SH-SY5Y (cell line): ENCODE measurements around the gene ALX1.

ENCODE experiments used
- GATA2 ChIP-seq: IDR thresholded peaks from 2 replicates; pipeline ENCODE4 v1.6.1; 2011; ENCODE audit warnings: mild to moderate bottlenecking, low read depth, low read length
- GATA3 ChIP-seq: IDR thresholded peaks from 2 replicates; pipeline ENCODE4 v1.6.1; 2011; ENCODE audit warnings: low read depth, mild to moderate bottlenecking, low read length, moderate library complexity

ALX1 gene

DNA sequence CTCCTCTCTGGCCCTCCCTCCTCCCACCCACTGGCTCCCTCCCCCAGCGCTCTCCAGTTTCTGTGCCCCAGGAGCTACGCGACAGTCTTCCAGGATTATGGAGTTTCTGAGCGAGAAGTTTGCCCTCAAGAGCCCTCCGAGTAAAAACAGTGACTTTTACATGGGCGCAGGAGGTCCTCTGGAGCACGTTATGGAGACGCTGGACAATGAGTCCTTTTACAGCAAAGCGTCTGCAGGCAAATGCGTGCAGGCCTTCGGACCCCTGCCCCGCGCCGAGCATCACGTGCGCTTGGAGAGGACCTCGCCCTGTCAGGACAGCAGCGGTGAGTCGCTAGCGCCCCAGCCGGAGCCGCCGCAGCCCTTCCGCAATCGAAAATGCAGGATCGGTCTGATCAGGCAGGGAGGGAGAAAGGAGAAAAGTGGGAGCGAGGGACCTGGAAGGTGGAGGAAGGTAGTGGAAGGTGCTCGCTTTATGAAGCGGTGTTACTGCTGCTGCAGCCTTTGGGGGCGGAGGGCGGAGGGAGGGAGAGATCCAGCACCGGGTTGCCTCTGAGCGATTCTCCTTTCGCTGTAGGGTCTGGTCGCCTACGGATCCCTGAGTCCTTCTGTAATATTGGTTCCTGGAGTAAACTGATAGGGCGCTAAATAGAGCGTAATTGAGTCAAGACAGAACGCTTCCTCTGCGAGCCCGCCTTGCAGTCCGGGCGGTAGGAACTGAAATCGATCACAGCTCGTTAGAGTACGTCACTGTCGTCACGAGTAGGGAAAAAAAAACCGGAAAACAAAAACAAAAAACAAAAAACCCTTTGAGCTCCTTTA lies at the start of gene ALX1:
TSS of gene ALX1 (plus strand) at position 56 of the 819 bp plus-strand sequence. CDS start at position 98, 42 bp downstream.
- TF ChIP-seq GATA3 (no peak), GATA2 (no peak)

DNA sequence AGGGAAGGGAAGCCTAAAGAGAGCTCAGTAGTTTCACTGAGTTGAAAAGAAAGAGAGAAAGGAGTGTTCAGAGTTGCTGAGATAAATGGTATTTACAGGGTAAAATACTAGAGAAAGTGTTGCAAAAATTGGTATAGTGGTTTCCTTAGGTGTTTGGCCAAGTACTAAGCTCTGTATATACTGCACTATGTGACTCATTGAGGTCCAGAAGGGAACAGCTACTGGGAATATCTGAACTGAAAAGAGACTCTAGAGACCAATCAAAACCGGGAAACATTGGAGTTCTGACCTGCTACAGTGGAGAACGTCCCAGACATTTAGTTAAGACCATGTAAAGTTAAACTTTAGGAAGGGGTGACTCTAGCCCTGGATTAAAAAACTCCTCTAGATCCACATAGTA lies 42.7 kb upstream of the ALX1 start:
- TF ChIP-seq GATA3 = no peak
- TF ChIP-seq GATA2 = no peak

- TF ChIP-seq GATA3 (no peak), GATA2 (no peak)
Observed at GRCh38 chr12:85244561-85244960, 35.5 kb upstream of the ALX1 start.

- TF ChIP-seq GATA2 (no peak), GATA3 (no peak)
Observed at GRCh38 chr12:85253853-85254252, 26.2 kb upstream of the ALX1 start.

- no peak for TF ChIP-seq GATA3
Observed at GRCh38 chr12:85257671-85258070, 22.3 kb upstream of the ALX1 start.

- no peak for TF ChIP-seq GATA2
- no peak for TF ChIP-seq GATA3
Observed at GRCh38 chr12:85260447-85260846, 19.6 kb upstream of the ALX1 start.

DNA sequence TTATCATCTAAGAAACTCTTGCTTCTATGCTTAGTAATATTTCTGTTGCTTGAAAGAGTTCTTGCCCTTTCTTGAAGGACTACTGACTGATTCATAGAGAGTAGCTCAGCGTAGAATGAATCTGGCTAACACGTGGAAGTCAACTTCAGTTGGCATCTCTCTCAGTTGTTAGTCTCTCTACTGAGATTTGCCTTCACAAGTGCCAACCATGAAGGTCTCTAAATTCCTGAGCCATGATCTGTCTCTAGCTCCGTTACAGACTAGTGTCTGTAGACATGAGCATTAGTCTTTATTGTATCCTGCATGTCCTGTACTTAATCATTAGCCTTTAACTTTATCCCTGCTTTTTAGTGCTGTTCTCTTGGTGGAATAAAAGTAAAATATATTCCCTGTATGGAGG lies 19.1 kb upstream of the ALX1 start:
- no peak for TF ChIP-seq GATA2
- TF ChIP-seq GATA3 = no peak

- TF ChIP-seq GATA2 = no peak
- no peak for TF ChIP-seq GATA3
Observed at GRCh38 chr12:85266356-85266755, 13.7 kb upstream of the ALX1 start.

GRCh38 chr12:85273381-85274314 lies 6.4 kb upstream of the ALX1 start:
- TF ChIP-seq GATA3 (no peak), GATA2 (no peak)

GRCh38 chr12:85274315-85274651 lies 5.7 kb upstream of the ALX1 start:
- no peak for TF ChIP-seq GATA3
- no peak for TF ChIP-seq GATA2

GRCh38 chr12:85275374-85275773 lies 4.6 kb upstream of the ALX1 start:
- TF ChIP-seq GATA3 (no peak), GATA2 (no peak)

DNA sequence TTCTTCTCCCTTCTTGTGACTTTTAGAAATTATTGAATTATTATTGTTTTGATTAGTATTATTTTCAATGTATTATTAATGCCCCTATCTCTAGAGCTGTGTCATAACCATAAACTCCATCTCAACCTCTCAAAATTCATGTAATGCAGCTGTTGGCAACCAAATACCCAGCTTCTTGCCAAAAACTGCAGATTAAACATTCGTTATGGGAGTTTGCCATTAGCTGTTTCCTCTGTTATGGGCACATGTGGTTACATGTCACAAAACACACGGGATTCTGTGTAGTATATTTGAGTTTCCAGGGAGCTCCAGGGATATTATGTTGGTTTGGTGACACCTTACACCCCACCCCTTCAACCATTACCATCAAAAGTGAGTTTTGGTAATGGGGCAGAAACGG lies 2.8 kb upstream of the ALX1 start:
- no peak for TF ChIP-seq GATA3
- TF ChIP-seq GATA2 = no peak

DNA sequence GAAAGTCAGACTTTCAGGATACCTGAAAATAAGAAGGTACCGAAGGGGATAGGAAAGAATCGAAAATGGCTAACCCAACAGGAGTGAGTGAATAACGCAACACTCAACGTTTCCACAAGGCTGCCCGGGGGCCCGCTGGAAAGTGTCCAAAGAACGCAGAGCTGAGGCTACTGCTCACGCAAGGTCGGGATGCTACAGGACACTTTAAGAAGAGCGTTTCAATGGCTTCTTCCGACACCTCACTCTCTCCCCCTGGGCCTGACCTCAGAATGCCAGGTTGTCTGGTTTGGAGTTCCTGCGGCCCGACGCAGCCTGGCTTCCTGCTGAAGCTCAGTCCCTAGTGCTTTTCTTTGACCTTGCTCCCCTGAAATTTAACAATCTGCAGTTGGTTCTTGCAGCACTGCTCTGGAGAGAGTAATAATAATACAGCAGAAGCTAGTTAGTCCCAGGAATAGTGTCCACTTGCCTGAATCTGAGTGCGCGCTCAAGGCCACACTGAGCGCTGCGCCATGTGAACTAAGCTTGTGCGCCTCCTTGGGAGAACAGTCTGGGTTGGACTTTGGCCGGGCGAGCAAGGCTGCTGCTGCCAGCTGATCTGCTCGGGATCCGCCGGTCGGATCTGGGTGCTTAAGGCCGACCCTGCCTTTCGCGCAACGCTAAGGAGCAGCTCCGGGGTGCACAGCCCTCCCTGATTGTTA lies 2.0 kb upstream of the ALX1 start:
- TF ChIP-seq GATA3 = no peak
- TF ChIP-seq GATA2 = no peak

GRCh38 chr12:85278598-85279448 lies 1.2 kb upstream of the ALX1 start:
- TF ChIP-seq GATA3 (no peak), GATA2 (no peak)
